ENCODE data around the gene RCOR2.

The RCOR2 gene

GRCh38 chr11:63922673-63923192 is 5.8 kb upstream of the RCOR2 start:
- Histone ChIP-seq H3K9me3 (ENCODE audit: insufficient read depth, low read length, severe bottlenecking) (no peaks in the 10 kb centered on the region), H4K20me1 (ENCODE audit: insufficient read depth, low read length) (no peaks in the 10 kb centered on the region), H3K9ac (ENCODE audit: low read depth, low read length) (no peak overlapping the region), H3K4me1 (ENCODE audit: insufficient read depth, low read length) (peaks cover 8% of the 10 kb centered on the region), H3K4me3 (ENCODE audit: low read depth in 1 of 2, low read length in 2 of 2) (no peak overlapping the region), H3K4me2 (ENCODE audit: insufficient read depth, low read length) (no peak overlapping the region), H3K27me3 (ENCODE audit: insufficient read depth, low read length, poor library complexity) (peaks cover 4% of the 10 kb centered on the region), H3K27ac (ENCODE audit: low read length) (no peak overlapping the region), H2AFZ (ENCODE audit: low read depth, low read length) (no peak overlapping the region), H3K79me2 (ENCODE audit: insufficient read depth, low read length) (no peaks in the 10 kb centered on the region), H3K36me3 (ENCODE audit: insufficient read depth, low read length) (no peaks in the 10 kb centered on the region)
- TF ChIP-seq EZH2 (IDR thresholded peaks at IDR 0.05; ENCODE audit: borderline replicate concordance, low read depth, low read length, severe bottlenecking) (no peak), CTCF (IDR thresholded peaks at IDR 0.05; ENCODE audit: borderline replicate concordance, extremely low read depth, low read length, poor library complexity, severe bottlenecking) (no peak)
- no peak for DNase-seq
- ATAC-seq (ENCODE audit: insufficient read depth, low read depth): no peak

GRCh38 chr11:63920939-63921417 is 4.0 kb upstream of the RCOR2 start:
- H3K9me3 ChIP-seq (ENCODE audit: insufficient read depth, low read length, severe bottlenecking): no peaks in the 10 kb centered on the region
- H4K20me1 ChIP-seq (ENCODE audit: insufficient read depth, low read length): no peaks in the 10 kb centered on the region
- no peak for ATAC-seq (ENCODE audit: insufficient read depth, low read depth)
- DNase-seq: no peak
- H3K27me3 ChIP-seq (ENCODE audit: insufficient read depth, low read length, poor library complexity): peaks cover 4% of the 10 kb centered on the region
- H3K79me2 ChIP-seq (ENCODE audit: insufficient read depth, low read length): no peaks in the 10 kb centered on the region
- H3K4me3 ChIP-seq (ENCODE audit: low read depth in 1 of 2, low read length in 2 of 2): no peak overlapping the region
- no peak overlapping the region for H3K9ac ChIP-seq (ENCODE audit: low read depth, low read length)
- H3K27ac ChIP-seq (ENCODE audit: low read length): no peak overlapping the region
- no peak overlapping the region for H2AFZ ChIP-seq (ENCODE audit: low read depth, low read length)
- TF ChIP-seq CTCF (IDR thresholded peaks at IDR 0.05; ENCODE audit: borderline replicate concordance, extremely low read depth, low read length, poor library complexity, severe bottlenecking) (no peak), EZH2 (IDR thresholded peaks at IDR 0.05; ENCODE audit: borderline replicate concordance, low read depth, low read length, severe bottlenecking) (no peak)
- H3K4me1 ChIP-seq (ENCODE audit: insufficient read depth, low read length): peaks cover 21% of the 10 kb centered on the region
- no peak overlapping the region for H3K4me2 ChIP-seq (ENCODE audit: insufficient read depth, low read length)
- H3K36me3 ChIP-seq (ENCODE audit: insufficient read depth, low read length): no peaks in the 10 kb centered on the region

GRCh38 chr11:63920126-63920938 is 3.4 kb upstream of the RCOR2 start:
- Histone ChIP-seq H3K4me3 (ENCODE audit: low read depth in 1 of 2, low read length in 2 of 2) (no peak overlapping the region), H4K20me1 (ENCODE audit: insufficient read depth, low read length) (no peaks in the 10 kb centered on the region), H3K9ac (ENCODE audit: low read depth, low read length) (no peak overlapping the region), H3K27me3 (ENCODE audit: insufficient read depth, low read length, poor library complexity) (peaks cover 4% of the 10 kb centered on the region), H2AFZ (ENCODE audit: low read depth, low read length) (no peak overlapping the region), H3K4me1 (ENCODE audit: insufficient read depth, low read length) (peaks cover 25% of the 10 kb centered on the region), H3K27ac (ENCODE audit: low read length) (no peak overlapping the region), H3K9me3 (ENCODE audit: insufficient read depth, low read length, severe bottlenecking) (no peaks in the 10 kb centered on the region), H3K36me3 (ENCODE audit: insufficient read depth, low read length) (no peaks in the 10 kb centered on the region), H3K79me2 (ENCODE audit: insufficient read depth, low read length) (no peaks in the 10 kb centered on the region), H3K4me2 (ENCODE audit: insufficient read depth, low read length) (no peak overlapping the region)
- ATAC-seq (ENCODE audit: insufficient read depth, low read depth) (no peak), DNase-seq (no peak)
- TF ChIP-seq CTCF (IDR thresholded peaks at IDR 0.05; ENCODE audit: borderline replicate concordance, extremely low read depth, low read length, poor library complexity, severe bottlenecking): no peak
- TF ChIP-seq EZH2 (IDR thresholded peaks at IDR 0.05; ENCODE audit: borderline replicate concordance, low read depth, low read length, severe bottlenecking): no peak

Data from DND-41 (cell line).